Lower leg skin (tissue), 3 donors: ENCODE measurements around the gene ISM1.

Source experiments
- CTCF ChIP-seq, 3 donors: fragments of 450-650 bp; IDR thresholded peaks; one replicate each; pipeline ENCODE4 v1.5.1; 2016; ENCODE audit warnings: antibody characterized with exemption in 3 of 3, mild to moderate bottlenecking in 3 of 3, moderate library complexity in 2 of 3
- POLR2A ChIP-seq, 2 donors: fragments of 450-650 bp; IDR thresholded peaks; one replicate each; pipeline ENCODE4 v1.6.1; 2016 to 2017; ENCODE audit warnings: antibody characterized with exemption in 2 of 2, mild to moderate bottlenecking in 1 of 2, moderate library complexity in 1 of 2

GRCh38 chr20:13349235-13349604 lies 128.1 kb downstream of the ISM1 start:
- TF ChIP-seq CTCF (IDR thresholded peaks at IDR 0.05), result no peak
- no peak for TF ChIP-seq POLR2A (IDR thresholded peaks at IDR 0.05)
